HG02938 (cell line): ENCODE data around the gene CPB2.

Experiments
- ATAC-seq: cut with Tn5 transposase; IDR thresholded peaks from one replicate; pipeline ENCODE4 v1.9.1; 2021; ENCODE audit warnings: mild to moderate bottlenecking, moderate library complexity; ENCODE audit not compliant: unreplicated experiment

CPB2 gene

GRCh38 chr13:46053162-46054012 lies 51.4 kb downstream of the CPB2 start:
- ATAC-seq = no peak

DNA sequence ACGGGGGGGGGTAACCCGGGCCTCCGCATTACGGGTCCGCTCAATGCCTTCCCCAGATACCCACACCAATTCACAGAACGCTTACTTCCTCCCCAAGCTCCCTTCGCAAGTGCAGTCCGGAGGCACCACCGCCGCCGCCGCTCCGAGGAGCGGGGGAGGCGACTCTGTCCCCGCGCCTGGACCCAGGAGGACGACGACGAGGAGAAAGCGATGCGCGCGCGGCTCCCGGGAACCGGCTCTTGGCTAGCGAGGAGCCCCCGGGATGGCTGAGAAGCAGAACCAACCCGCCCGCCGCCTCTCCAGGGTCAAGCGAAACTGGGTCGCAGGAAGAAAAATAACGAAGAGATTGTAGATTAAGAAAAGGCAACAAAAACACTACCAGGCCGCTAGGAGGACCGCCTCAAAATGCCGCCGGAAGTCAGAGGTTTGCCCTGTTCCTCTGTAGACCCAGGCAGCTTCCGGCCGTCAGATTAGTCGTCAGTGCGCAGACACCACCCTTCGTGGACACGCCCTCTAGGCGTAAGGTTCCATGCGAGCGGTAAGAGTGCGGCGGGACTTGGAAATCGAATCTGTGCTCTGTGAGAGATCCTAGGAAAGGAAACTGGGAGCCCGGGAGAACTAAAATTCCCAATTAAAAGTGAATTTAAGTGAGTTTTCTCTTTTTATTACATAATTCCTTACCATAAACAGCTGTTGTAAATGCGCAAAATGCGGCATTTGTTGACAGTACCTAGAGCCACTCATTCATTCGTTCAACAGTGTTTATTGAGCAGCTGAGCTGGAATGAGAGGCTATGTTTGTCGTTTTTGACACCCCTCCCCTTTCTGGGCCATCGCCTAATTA lies 52.3 kb downstream of the CPB2 start, which contains the start of gene ZC3H13:
Gene ZC3H13, minus strand, starts transcription at position 428 of the 843 bp plus-strand sequence. CDS start 7,239 bp downstream, outside the sequence.
- ATAC-seq = peak; percentile 99

DNA sequence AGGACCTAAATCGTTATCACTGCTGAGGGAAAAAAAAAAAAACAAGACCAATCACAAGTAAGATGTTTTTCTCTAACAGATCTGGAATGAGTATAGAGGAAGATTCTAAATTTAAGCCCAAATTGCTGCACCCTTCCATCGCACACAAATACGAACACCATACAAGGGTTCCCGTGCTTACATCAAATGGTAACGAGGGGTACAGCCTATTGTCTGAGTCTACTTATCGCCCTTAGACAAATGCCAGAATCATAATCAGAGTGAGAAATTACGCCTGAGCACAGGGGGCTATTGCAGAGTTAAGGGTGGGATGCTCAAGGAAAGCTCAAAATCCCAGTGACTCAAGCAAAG lies 52.9 kb downstream of the CPB2 start:
- no peak for ATAC-seq

DNA sequence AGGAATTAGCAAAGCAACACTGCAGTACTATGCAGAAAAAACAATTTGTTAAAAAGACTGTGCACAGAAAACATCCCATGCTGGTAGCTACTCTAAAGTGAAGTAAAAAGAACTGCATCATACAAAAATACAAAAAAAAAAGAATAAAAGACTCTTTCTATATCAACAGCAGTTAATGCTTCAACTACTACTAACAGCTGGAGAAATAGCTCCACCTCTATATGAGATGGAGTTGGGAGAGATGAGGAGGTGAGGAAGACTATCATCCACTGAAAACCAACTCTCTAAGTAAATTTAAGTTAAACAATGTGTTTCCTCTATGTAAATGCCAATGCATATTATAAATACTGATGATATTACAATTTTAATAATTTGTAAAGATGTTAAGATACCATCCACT lies 54.1 kb downstream of the CPB2 start:
- ATAC-seq = no peak

DNA sequence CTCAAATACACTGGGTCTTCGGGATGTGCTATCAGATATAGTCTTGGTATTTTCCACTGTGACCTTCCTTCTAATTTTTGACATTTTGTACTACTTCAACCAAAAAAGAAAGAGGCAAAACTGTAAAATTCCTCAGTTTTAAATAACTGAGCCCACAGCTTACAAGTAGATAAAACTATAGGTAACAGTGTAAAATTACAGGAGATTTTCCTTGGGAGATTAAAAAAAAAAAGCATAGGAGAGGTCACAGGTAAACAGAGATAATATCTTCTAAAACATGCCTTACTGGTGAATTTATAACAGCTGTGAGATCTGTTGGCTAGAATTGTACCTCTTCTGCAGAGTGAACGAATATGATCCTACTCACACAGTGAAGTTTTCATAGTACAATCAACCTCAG lies 59.4 kb downstream of the CPB2 start:
- ATAC-seq = no peak

DNA sequence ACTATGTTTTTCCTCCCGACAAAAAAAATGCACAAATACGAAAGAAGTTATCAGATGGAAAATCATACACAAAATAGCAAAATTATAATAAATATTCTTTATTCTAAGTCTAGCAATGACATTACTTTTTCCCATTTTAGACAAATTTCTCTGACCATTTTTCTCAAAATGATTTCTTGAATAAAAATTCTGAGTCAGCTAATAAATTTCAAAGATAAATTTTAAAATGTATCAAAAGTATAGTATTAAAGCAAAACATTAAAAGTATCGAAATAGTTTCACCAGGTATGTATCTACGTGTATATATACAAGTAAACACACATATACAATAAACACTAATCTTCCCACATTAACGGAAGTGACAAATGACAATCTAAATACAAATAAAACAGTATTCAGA lies 61.2 kb downstream of the CPB2 start:
- no peak for ATAC-seq

DNA sequence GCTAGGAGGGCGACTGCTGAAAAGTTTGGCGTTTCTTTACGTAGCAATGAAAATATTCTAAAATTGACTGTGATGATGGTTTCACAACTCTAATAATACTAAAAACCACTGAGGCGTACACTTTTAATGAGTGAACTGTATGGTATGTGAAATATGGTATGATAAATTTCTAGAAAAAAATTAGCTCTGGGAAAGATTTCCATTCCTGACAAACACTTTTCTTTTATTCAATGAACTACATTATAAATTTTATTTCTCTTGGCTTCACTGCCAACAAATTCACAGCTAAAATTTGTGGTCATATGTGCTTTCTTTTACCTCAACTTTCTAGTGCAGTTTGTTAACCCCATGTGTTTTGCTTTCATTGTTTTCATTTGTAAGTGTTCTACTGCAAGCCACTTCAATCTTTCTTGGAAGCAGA lies 63.4 kb downstream of the CPB2 start:
- no peak for ATAC-seq

GRCh38 chr13:46040763-46041162 lies 64.1 kb downstream of the CPB2 start:
- no peak for ATAC-seq

GRCh38 chr13:46039411-46040182 lies 65.2 kb downstream of the CPB2 start:
- ATAC-seq = no peak

DNA sequence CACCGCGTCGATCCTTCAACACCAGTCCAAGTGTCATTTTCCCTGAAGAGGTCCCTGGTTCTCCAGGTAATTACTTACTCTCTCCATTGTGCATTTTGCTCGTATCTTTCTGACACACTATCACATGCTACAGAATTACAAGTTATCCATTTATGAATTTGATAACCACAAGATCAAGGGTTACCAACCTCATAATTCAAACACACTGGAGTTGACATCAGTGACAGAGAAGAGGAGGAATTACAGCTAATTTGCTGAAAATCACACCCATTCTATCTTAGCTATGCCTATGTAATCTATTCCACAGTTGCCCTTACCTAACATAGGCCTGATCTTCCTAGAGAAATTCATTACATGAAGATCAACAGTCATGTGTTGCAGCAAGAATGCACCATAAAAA lies 66.5 kb downstream of the CPB2 start:
- no peak for ATAC-seq

GRCh38 chr13:46035066-46035465 lies 69.8 kb downstream of the CPB2 start:
- no peak for ATAC-seq

GRCh38 chr13:46032341-46032740 lies 72.5 kb downstream of the CPB2 start:
- ATAC-seq = no peak

- no peak for ATAC-seq
Observed at GRCh38 chr13:46031581-46032263, 73.1 kb downstream of the CPB2 start.

- no peak for ATAC-seq
Observed at GRCh38 chr13:46025157-46025556, 79.7 kb downstream of the CPB2 start.

DNA sequence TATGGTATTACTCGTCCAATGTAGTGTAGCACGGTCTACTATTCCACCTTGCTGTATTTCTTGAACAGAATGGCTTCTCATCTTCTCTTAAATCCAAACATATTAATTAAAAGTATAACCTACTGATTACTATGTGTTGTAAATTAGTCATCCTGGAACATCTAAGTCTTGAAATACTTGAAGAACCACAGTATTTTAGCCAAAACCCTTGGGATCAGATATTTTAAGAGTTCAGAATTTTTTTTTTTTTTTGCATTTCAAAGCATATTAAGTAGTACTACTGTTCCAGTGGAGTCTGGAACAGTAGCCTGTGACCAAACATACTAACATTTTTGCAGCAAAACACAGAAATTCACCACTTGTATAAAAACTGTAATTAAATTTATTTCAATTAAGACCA lies 82.4 kb downstream of the CPB2 start:
- ATAC-seq = no peak

- no peak for ATAC-seq
Observed at GRCh38 chr13:46016216-46016615, 88.6 kb downstream of the CPB2 start.

DNA sequence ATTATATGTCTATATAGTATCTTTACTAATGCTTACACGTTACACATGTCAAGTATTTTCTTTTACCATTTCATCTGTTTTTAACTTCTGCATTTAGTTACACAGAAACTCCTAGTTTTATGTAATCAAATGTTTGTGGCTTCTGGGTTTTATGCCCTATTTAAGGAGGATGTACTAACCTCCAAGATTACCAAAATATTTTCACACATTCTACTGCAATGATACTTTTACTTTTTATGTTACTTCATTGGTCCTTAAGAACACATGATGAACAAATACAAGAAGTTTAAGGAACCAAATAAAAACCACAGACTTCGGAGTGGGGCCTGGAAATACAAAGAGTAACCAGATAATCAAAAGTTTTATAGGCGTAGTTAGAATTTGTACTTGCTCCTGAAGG lies 89.5 kb downstream of the CPB2 start:
- no peak for ATAC-seq

- no peak for ATAC-seq
Observed at GRCh38 chr13:46012404-46012803, 92.4 kb downstream of the CPB2 start.

- ATAC-seq = no peak
Observed at GRCh38 chr13:46010148-46010547, 94.7 kb downstream of the CPB2 start.

DNA sequence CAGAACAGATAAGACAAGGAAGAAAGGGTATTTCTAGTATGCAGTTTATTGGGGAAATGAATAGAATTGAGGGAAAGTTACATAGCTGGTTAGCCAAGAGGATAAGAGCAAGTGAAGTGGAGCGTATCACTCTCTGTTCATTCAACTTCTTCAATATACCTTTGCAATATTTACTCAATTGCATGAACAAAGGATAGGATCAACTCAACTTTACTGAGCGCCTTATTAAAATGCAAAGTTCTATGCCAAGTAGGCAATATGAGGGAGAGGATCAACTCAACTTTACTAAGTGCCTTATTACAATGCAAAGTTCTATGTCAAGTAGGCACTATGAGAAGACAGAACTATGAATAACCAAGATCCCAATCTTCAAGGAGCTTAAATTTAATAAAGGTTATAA lies 96.2 kb downstream of the CPB2 start:
- no peak for ATAC-seq
